HG03521 (cell line): ENCODE data around the gene ATP5PO.

Experiments used
- ATAC-seq: cut with Tn5 transposase; IDR thresholded peaks from one replicate; pipeline ENCODE4 v1.9.1; 2021; ENCODE audit warnings: mild to moderate bottlenecking, moderate library complexity; ENCODE audit not compliant: unreplicated experiment

Gene ATP5PO

GRCh38 chr21:33901412-33902288, 14.0 kb downstream of the ATP5PO start:
- no peak for ATAC-seq

DNA sequence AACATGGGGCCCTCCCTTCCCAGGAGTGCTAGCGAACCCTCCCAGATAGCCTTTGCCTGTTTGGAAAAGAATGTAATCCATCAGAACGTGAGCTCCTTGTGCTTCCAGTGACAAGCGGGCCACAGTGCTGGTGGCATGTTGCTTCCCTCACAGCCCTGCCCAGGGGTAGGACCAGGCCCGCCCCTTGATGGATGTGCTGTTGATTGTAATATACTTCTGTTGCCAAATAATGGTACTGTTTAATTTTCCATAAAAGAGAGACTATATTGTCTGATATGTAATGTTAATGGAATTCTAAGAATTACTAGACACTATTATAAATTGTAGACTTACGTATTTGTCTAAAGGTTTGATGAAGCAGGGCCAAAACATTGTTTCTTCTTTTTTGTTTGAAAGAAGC, 16.4 kb downstream of the ATP5PO start:
- no peak for ATAC-seq

GRCh38 chr21:33898586-33898985, 17.0 kb downstream of the ATP5PO start:
- no peak for ATAC-seq

GRCh38 chr21:33897739-33898138, 17.9 kb downstream of the ATP5PO start:
- ATAC-seq, result no peak

DNA sequence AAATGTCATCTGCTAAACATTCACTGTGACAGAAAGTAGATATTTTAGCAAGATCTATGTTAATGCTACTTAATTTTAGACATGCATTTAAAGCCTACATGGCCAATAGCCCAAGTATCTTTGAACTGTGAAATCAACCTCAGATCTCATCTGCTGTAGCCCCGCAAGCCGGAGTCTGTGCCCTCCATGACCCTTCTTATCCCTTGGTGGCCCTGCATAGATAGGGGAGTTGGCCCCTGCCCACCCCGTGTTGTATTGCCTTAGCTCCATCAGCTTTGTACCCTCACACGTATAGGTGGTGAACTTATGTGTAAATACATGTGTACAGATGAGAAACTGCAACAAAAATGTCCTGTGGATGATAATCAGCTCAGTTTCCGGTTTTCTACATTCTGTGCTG, 18.5 kb downstream of the ATP5PO start:
- no peak for ATAC-seq

DNA sequence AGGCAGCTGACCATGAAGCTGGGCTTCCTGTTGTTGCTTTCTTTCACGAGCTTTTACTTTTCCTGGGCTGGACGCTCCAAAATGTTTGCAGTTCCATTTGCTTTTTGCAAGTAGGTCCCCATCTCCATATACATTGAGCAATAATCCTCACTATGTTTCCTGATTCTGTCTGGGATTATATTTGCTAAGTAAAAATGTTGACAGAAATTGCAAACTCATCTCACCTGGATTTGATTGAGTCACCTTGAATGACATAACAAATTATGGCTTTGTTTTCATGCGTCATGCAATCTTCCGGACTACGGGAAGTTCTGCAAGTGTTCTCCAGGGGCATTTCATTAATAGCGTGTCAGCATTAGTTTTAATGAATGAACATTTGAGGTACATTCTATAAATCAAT, 18.9 kb downstream of the ATP5PO start:
- ATAC-seq, result no peak

DNA sequence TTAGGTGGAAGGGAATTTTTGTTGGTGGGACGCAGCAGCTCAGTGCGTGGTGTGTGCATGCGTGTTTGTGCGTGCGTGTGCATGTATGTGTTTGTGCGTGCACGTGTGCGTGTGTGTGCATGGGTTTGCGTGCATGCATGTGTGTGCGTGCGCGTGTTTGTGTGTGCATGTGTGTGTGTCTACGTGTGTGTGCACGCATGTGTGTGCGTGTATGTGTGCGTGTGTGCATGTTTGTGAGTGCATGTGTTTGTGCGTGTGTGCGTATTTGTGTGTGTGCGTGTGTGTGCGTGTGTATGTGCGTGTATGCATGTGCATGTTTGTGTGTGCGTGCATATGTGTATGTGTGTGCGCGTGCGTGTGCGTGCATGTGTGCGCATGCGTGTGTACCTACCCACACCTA, 20.2 kb downstream of the ATP5PO start:
- no peak for ATAC-seq

- ATAC-seq, result no peak
Observed at GRCh38 chr21:33894736-33895288, 20.8 kb downstream of the ATP5PO start.

- ATAC-seq, result no peak
Observed at GRCh38 chr21:33893917-33894316, 21.7 kb downstream of the ATP5PO start.

DNA sequence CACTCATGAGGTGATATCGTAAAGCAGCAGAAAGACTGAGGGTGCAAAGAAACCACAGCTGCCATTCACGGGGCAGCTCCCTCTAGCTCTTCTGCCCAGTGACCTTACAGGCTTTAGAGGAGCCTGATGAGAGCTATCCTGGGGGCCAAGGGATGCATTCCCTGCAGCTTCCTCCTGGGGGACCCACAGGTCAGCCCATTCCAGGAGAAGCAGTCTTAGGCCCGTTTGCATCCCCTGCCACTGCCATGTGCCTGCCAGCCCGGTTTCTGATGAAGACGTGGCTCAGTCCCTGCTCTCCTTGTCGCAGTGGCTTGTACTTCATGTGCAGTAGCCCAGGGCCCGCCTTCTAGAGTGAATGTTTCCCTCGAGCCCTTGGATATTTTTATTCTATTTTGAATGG, 22.8 kb downstream of the ATP5PO start:
- no peak for ATAC-seq

GRCh38 chr21:33890187-33890586, 25.4 kb downstream of the ATP5PO start:
- ATAC-seq, result no peak

- ATAC-seq, result no peak
Observed at GRCh38 chr21:33886321-33886720, 29.3 kb downstream of the ATP5PO start.

GRCh38 chr21:33885172-33885514, 30.5 kb downstream of the ATP5PO start:
- ATAC-seq, result no peak

DNA sequence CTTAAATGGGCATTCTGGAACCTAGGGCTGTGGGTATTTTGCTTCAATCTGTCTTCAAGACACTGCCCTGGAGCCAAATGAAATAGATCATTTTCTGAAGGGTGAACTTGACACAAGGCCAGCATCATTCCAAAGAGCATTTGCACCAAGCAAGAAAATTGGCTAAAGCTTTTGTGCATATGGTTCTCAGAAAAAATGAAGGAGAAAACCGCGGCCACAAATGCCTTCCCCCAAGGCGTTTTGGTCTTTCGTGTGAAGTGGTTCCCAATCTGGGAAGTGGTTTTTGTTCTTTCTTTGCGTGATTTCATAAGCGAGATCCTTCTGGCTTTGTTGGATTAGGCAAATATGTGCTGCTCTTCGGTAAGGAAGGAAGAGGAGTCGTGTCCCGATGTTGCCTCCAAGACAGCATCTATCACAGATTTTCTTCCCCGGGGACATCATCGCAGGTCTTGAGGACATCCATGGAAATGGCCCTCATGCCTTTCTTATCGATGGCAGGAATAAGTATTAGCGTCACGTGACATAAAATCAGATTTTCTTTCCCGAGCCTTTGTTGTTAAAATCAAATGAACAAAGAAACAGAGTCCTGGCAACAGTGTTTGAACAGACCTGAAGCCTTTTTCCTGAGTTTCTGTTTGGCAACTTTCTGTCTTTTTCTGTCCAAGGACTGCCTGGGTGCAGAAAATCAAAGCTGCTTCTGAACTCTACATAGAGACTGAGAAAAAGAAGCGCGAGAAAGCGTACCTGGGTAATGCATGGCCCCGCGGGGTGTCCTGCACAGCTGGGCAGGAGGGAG, 31.0 kb downstream of the ATP5PO start:
- no peak for ATAC-seq

- ATAC-seq, result no peak
Observed at GRCh38 chr21:33883118-33883517, 32.5 kb downstream of the ATP5PO start.

- no peak for ATAC-seq
Observed at GRCh38 chr21:33881689-33882440, 33.7 kb downstream of the ATP5PO start.

- no peak for ATAC-seq
Observed at GRCh38 chr21:33880626-33881025, 35.0 kb downstream of the ATP5PO start.

DNA sequence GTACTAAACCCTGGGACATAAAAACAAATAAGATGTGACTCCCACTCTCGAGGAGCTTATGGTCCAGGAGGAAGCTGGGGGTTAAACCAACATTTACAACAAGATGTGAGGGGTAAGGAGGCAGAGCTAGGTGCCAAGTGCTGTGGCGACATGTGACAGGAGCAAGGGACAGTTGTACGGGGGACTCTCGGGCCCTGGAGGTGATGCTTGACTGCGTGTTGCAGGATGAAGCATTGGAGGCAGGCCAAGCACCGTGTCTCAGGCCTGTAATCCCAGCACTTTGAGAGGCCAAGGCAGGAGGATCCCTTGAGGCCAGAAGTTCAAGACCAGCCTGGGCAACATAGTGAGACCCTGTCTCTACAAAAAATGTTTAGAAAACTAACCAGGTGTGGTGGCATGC, 36.8 kb downstream of the ATP5PO start:
- no peak for ATAC-seq

DNA sequence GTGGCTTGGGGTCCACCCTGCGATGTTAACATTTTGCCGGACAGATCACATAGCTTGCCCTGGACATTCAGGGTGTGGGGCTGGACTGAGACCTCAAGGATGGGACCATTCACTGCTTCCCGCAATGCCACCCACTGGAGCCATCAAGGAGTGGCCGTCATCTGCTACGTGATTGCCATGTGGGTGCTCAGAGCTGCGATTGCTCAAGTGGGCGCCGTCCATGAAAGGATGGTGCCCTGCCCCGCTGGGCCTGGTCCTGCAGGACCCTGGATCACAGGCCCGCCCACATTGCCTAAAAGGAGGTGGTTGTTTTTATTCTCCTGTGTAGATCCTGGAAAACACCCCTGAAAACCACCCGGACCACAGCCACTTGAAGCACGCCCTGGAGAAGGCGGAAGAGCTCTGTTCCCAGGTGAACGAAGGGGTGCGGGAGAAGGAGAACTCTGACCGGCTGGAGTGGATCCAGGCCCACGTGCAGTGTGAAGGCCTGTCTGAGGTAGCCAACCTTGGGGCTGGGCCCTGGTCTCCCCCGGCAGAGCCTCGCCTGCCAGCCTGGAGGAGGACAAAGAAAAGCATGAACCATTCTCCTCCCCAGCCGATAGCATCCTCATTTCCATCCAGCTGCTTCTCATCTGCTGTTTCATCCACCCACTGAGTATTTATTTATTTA, 40.4 kb downstream of the ATP5PO start:
- no peak for ATAC-seq

GRCh38 chr21:33874161-33874560, 41.4 kb downstream of the ATP5PO start:
- no peak for ATAC-seq
